GM21423 (cell line): ENCODE results near the gene UGGT2.
"Not testable (repeated sequence)": the region's sequence is repeated elsewhere in the genome, so short reads cannot be mapped to it uniquely, and the experiment has no call there.

Experiments used
- ATAC-seq: cut with Tn5 transposase; IDR thresholded peaks from one replicate; pipeline ENCODE4 v1.9.1; 2021; ENCODE audit warnings: mild to moderate bottlenecking, moderate library complexity; ENCODE audit not compliant: unreplicated experiment

Gene UGGT2

GRCh38 chr13:95972651-95973050 is 80.5 kb downstream of the UGGT2 start:
- ATAC-seq = not testable (repeated sequence)

- ATAC-seq = no peak
These were observed 82.3 kb downstream of the UGGT2 start for GRCh38 chr13:95970878-95971277.

DNA sequence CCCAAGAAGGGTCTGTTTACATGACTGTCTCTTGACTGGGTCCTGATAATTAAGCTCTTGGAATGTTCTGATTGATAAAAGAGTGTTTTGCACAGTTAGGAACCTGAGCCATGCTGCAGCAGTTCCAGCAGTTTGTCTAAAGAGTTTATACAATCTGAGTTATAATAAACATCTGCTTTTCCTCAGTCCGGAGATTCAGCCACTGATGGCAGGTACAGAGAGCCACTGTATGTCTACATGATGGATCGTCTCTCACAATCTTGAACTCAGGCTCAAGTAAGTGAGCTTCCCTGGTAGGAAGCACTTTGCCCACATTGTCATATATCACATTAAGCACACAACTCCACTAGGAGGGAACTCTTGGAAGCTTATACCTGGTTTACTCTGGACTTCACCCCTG is 84.3 kb downstream of the UGGT2 start:
- no peak for ATAC-seq

DNA sequence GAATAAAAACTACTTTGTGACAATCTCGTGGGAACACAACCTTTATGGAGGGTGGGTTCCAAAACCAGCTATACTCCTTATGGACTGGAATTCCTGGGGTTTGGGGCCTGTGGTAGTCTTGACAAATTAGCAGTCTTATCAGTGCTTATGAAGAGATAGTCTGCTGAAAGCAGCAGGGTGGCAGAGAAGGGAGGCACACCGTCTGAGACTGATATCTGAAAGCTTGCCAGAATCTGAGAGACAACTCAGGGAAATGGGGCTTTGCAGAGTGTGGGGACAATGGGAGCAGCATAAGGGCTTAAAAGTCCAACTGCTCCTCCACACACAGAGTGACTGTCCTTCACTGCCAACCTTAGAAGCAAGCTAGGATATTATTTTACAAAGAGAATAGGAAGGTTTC is 95.9 kb downstream of the UGGT2 start:
- no peak for ATAC-seq

DNA sequence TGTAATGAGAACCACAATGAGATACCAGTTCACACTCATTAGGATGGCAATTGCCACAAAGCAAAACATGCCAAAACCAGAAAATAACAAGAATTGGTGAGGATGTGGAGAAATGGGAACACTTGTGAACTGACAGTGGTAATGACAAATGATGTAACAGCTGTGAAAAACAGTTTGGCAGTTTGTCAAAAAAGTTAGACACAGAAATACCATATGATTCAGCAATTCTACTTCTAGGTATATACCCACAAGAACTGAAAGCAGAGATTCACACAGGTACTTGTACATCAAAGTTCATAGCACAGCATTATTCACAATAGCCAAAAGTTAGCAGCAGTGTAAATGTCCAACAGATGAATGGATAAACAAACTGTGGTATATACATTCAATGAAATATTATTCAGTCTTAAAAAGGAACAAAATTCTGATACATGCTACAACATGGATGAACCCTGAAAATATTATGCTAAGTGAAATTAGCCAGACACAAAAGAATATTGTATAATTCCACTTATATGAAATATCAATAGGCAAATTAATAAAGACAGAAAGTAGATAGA is 96.5 kb downstream of the UGGT2 start:
- ATAC-seq = no peak

DNA sequence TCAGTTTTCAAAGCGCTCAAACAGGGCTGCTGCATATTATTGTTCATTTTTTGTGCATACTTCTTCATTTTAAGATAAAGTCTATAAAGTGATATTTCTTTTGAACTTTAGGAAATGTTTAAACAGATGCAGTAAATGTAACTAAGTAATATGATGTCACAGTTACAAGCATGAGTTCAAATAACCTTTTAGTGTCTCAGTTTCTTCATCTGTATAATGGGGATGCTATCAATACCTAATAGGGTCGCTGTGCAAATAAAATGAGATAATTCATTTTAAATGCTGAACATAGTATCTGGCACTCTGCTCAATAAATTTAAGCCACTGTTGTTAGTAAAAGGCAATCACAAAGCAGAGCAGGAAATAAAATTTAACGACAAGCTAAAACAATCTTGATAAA is 97.5 kb downstream of the UGGT2 start:
- ATAC-seq = no peak

- ATAC-seq = no peak
These were observed 97.9 kb downstream of the UGGT2 start for GRCh38 chr13:95955255-95955654.

DNA sequence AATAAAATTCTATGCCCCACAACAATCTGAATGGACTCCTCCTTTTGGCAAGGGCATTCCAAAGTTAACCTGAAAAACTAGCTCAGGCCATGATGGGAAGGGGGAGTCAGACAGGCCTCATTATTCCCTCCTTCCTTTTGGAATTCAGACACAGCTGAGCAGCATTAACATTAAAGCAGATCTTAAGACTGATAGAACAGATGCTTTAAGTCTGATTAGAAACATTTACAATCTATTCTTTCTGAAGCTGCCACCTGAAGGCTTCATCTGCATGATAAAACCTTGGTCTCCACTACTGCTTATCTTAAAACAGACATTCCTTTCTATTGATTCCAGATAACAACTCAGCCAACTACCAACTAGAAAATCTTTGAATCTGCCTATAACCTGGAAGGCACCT is 98.9 kb downstream of the UGGT2 start:
- ATAC-seq = no peak

GRCh38 chr13:95950103-95950502 is 103.1 kb downstream of the UGGT2 start:
- no peak for ATAC-seq

DNA sequence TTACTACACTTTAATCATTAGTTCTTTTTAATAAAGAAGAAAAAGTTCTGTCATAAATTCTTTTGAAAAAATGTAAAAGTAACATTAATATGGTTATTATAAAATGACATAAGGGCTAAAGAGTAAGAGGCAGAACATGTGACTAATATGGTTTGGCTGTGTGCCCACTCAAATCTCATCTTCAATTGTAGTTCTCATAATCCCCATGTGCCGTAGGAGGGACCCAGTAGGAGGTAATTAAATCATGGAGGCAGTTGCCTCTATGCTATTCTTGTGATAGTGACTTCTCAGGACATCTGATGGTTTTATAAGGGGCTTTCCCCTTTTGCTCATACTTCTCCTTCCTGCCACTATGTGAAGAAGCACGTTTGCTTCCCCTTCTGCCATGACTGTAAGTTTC is 104.5 kb downstream of the UGGT2 start:
- no peak for ATAC-seq

DNA sequence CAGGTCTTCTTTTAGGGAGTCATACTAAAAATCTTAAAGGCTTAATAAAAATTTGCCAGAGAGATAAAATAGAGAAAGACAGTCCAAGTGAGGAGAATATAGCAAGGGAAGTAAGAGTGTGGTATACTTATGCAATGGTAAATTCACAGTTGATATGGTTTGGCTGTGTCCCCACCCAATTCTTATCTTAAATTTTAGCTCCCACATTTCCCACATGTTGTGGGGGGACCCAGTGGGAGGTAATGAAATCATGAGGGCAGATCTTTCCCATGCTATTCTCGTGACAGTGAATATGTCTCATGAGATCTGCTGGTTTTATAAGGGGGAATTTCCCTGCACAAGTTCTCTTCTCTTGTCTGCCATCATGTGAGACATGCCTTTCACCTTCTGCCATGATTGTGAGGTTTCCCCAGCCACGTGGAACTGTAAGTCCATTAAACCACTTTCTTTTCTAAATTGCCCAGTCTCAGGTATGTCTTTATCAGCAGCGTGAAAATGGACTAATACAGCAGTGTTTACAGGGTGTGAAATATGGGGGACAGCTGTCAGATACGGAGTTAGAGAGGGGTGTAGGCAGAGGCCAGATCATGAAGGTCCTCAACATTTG is 115.4 kb downstream of the UGGT2 start:
- no peak for ATAC-seq

DNA sequence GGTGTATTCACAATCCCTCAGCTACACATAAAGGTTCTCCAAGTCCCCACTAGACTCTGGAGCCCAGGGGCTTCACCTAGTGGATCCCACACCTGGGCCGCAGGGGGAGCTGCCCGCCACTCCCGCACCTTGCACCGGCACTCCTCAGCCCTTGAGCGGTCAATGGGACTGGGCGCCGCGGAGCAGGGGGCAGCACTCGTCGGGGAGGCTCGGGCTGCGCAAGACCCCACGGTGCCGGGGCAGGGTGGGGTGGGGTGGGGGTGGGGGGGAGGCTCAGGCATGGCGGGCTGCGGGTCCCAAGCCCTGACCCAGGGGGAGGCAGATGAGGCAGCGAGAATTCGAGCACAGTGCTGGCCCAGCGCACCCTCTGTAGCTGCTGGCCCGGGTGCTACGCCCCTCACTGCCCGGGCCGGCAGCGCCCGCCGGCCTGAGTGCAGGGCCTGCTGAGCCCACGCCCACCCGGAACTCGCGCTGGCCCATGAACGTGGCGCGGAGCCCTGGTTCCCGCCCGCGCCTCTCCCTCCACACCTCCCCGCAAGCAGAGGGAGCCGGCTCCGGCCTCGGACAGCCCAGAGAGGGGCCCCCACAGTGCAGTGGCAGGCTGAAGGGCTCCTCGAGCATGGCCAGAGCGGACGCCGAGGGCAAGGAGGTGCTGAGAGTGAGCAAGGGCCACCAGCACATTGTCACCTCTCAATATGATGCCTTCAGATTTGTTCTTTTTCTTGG is 121.7 kb downstream of the UGGT2 start:
- no peak for ATAC-seq

DNA sequence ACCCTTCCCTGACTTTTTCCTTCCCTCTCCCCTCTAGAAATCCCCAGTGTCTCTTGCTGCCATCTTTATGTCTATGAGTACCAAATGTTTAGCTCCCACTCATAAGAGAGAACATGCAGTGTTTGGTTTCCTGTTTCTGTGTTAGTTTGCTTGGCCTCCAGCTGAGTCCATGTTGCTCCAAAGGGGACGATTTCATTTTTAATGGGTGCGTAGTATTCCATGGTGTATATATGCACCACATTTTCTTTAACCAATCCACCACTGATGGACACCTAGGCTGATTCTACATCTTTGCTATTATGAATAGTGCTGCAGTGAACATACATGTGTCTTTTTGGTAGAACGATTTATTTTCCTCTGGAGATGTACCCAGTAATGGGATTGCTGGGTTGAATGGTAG is 123.8 kb downstream of the UGGT2 start:
- ATAC-seq = no peak

DNA sequence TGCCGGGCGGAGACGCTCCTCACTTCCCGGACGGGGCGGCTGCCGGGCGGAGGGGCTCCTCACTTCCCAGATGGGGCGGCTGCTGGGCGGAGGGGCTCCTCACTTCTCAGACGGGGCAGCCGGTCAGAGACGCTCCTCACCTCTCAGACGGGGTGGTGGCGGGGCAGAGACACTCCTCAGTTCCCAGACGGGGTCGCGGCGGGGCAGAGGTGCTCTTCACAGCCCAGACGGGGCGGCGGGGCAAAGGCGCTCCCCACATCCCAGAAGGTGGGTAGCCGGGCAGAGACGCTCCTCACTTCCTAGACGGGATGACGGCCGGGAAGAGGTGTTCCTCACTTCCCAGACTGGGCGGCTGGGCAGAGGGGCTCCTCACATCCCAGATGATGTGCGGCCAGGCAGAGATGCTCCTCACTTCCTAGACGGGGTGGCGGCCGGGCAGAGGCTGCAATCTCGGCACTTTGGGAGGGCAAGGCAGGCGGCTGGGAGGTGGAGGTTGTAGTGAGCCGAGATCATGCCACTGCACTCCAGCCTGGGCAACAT is 124.8 kb downstream of the UGGT2 start:
- ATAC-seq = not testable (repeated sequence)

DNA sequence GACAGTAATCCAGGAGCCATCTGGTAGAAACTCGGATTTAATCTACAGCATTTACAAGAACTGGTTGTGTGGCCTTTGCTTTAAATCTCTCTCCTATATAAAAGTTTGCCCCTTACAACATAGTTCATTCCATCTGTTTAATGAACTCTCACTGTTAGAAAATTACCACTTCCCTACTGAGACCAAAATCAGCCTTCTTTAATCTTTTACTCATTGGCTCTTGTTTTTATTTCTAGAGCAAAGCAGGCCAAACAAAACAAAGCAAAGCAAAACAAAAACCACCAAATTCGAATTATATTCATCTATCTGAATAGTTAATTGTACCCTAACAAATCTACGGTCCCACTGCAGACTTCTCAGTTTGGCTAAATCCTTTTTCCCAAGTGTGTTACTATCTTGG is 127.0 kb downstream of the UGGT2 start:
- ATAC-seq = no peak

- ATAC-seq = no peak
These were observed 128.7 kb downstream of the UGGT2 start for GRCh38 chr13:95924389-95924994.

DNA sequence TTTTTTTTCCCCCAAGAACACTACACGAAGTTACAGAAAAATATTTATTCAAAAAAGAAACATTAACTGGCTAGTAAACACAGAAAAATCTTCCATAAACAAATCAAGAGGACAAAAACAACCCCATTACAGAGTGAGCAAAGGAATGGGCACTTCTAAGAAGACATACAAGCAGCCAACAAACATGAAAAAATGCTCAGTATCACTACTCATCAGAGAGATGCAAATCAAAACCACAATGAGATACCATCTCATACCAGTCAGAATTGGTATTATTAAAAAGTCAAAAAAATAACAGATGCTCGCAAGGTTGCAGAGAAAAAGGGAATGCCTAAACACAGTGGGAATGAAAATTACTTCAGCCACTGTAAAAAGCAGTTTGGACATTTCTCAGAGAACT is 131.7 kb downstream of the UGGT2 start:
- ATAC-seq = no peak

DNA sequence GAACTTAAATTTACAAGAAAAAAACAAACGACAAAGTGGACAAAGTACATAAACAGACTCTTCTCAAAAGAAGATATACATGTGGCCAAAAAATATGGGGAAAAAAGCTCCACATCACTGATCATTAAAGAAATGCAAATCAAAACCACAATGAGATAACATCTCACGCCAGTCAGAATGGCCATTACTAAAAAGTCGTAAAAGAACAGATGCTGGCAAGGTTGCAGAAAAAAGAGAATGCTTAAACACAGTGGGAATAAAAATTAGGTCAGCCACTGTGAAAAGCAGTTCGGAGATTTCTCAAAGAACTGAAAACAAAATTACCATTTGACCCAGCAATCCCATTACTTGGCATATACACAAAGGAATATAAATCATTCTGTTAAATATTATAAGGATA is 132.7 kb downstream of the UGGT2 start:
- no peak for ATAC-seq

DNA sequence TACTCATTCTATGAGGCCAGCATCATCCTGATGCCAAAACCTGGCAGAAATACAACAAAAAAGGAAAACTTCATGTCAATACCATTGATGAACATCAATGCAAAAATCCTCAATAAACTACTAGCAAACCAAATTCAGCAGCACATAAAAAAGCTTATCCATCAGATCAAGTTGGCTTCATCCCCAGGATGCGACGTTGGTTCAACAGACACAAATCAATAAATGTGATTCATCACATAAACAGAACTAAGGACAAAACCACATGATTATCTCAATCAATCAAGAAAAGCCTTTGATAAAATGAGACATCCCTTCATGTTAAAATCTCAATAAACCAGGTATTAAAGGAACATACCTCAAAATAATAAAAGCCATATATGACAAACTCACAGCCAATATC is 134.3 kb downstream of the UGGT2 start:
- ATAC-seq = no peak

DNA sequence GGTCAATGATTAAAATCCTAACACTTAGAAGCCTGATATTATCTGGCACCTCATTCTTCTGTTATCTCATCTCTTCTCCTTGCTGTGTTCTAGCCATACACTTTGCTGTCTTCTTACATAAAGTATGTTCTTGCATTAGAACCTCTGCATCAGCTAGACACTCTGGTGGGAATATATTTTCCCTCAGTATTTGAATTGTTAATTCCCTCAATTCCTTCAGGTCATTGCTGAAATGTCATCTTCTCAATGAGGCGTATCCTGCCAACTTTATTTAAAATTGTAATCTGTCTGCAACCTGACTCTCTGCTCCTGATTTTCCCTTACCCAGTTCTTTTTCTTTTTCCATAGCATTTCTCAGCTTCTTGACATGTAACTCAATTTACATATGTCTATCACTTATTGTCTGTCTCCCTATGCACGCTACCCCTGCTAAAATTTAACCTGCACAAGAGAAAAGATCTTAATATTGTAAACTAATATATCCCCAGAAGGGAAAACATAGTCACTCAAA is 138.2 kb downstream of the UGGT2 start:
- ATAC-seq = no peak

GRCh38 chr13:95906999-95907398 is 146.2 kb downstream of the UGGT2 start:
- ATAC-seq = no peak

DNA sequence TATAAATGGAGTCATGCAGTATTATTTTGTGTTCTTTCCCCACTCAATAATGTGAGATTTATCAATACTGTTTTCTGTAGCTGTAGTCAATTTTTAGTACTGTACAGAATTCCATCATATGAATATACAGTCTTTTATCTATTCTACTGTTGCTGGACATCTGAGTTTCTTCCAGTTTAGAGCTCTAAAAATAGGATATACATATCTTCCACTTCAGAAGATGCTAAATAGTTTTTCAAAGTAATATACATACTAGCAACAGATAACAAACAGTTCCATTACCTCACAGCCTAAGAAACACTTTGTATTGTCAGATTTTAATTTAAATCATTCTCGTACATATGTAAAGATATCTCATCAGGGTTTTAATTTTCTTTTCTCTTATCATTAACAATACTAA is 149.6 kb downstream of the UGGT2 start:
- ATAC-seq = no peak
